ENCODE data around the gene HSF2BP. TPM values are rescaled to one million over a fixed set of nuclear protein-coding genes. Genes with fewer than 3 reads are reported as not detected.
A peak's percentile ranks its signal among the peaks of the same experiment; 100 is the strongest.

Gene HSF2BP
- polyA plus RNA-seq, 1 donor (not counting 4 experiments of a cell fraction or from before 2014, with no cell fraction given): 6.1 TPM

DNA sequence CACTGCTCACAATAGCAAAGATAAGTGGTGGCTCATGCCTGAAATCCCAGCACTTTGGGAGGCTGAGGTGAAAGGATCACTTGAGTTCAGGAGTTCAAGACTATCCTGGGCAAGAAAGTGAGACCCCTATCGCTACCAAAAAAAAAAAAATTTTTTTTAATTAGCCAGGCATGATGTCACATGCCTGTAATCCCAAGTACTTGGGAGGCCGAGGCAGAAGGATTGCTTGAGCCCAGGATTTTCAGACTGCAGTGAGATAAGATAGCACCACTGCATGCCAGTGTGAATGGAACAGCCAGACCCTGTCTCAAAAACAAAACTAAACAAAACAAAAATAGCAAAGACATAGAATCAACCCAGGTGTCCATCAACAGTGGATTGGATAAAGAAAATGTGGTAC, 50.6 kb downstream of the HSF2BP start:
- Histone ChIP-seq H2AFZ (ENCODE audit: control insufficient read depth, low read length) (no peak overlapping the region), H3K4me2 (ENCODE audit: control insufficient read depth, extremely low read depth, insufficient read depth, low read depth, low read length) (peak overlapping the region; percentile 39), H3K27me3 (ENCODE audit: control insufficient read depth, extremely low read depth, insufficient read depth, low read length) (no peaks in the 10 kb centered on the region), H3K4me1 (ENCODE audit: control insufficient read depth, extremely low read depth, insufficient read depth, low read length) (peaks cover 46% of the 10 kb centered on the region), H3K79me2 (ENCODE audit: control insufficient read depth, insufficient read depth, low read length) (no peaks in the 10 kb centered on the region), H4K20me1 (ENCODE audit: control insufficient read depth, extremely low read depth, insufficient read depth, low read length) (no peaks in the 10 kb centered on the region), H3K9me1 (ENCODE audit: control insufficient read depth, extremely low read depth, insufficient read depth, low read length) (peaks cover 2% of the 10 kb centered on the region), H3K4me3 (ENCODE audit: control insufficient read depth in 2 of 3, extremely low read depth in 1 of 3, insufficient read depth in 2 of 3, low read depth in 1 of 3, low read length in 3 of 3) (no peak overlapping the region), H3K36me3 (ENCODE audit: control insufficient read depth in 2 of 2, extremely low read depth in 1 of 2, insufficient read depth in 2 of 2, low read length in 2 of 2) (no peaks in the 10 kb centered on the region), H3K27ac (ENCODE audit: control insufficient read depth, insufficient read depth, low read length) (peak overlapping the region; percentile 82), H3K9me3 (ENCODE audit: control insufficient read depth, low read depth, low read length) (no peaks in the 10 kb centered on the region), H3K9ac (ENCODE audit: control insufficient read depth, extremely low read depth, insufficient read depth, low read length) (peak overlapping the region; percentile 18)
- DNase-seq (ENCODE audit: low read depth, low spot score) (no peak), FAIRE-seq (no peak)
- TF ChIP-seq EZH2 (IDR thresholded peaks at IDR 0.05; ENCODE audit: low read length) (no peak), CTCF (optimal IDR thresholded peaks at IDR 0.05 in 1 of 3, IDR thresholded peaks at IDR 0.05 in 1 of 3, conservative IDR thresholded peaks at IDR 0.05 in 1 of 3; ENCODE audit: extremely low read depth in 1 of 3, insufficient read depth in 2 of 3, low read length in 3 of 3) (no peak)
- dilution Hi-C loops (cut with MboI; ENCODE audit: extremely low pct_ligation_motif_present, low sequenced_read_pairs): no loop called here

- Histone ChIP-seq H2AFZ (ENCODE audit: control insufficient read depth, low read length) (no peak overlapping the region), H3K4me2 (ENCODE audit: control insufficient read depth, extremely low read depth, insufficient read depth, low read depth, low read length) (peak overlapping the region; percentile 39), H3K9me1 (ENCODE audit: control insufficient read depth, extremely low read depth, insufficient read depth, low read length) (peaks cover 2% of the 10 kb centered on the region), H3K4me1 (ENCODE audit: control insufficient read depth, extremely low read depth, insufficient read depth, low read length) (peaks cover 49% of the 10 kb centered on the region), H4K20me1 (ENCODE audit: control insufficient read depth, extremely low read depth, insufficient read depth, low read length) (no peaks in the 10 kb centered on the region), H3K27me3 (ENCODE audit: control insufficient read depth, extremely low read depth, insufficient read depth, low read length) (no peaks in the 10 kb centered on the region), H3K9me3 (ENCODE audit: control insufficient read depth, low read depth, low read length) (no peaks in the 10 kb centered on the region), H3K79me2 (ENCODE audit: control insufficient read depth, insufficient read depth, low read length) (no peaks in the 10 kb centered on the region), H3K27ac (ENCODE audit: control insufficient read depth, insufficient read depth, low read length) (peak overlapping the region; percentile 82), H3K4me3 (ENCODE audit: control insufficient read depth in 2 of 3, extremely low read depth in 1 of 3, insufficient read depth in 2 of 3, low read depth in 1 of 3, low read length in 3 of 3) (no peak overlapping the region), H3K9ac (ENCODE audit: control insufficient read depth, extremely low read depth, insufficient read depth, low read length) (peak overlapping the region; percentile 18), H3K36me3 (ENCODE audit: control insufficient read depth in 2 of 2, extremely low read depth in 1 of 2, insufficient read depth in 2 of 2, low read length in 2 of 2) (no peaks in the 10 kb centered on the region)
- no peak for TF ChIP-seq CTCF (optimal IDR thresholded peaks at IDR 0.05 in 1 of 3, IDR thresholded peaks at IDR 0.05 in 1 of 3, conservative IDR thresholded peaks at IDR 0.05 in 1 of 3; ENCODE audit: extremely low read depth in 1 of 3, insufficient read depth in 2 of 3, low read length in 3 of 3)
- FAIRE-seq (peak; percentile 43), DNase-seq (ENCODE audit: low read depth, low spot score) (no peak)
- dilution Hi-C loops (cut with MboI; ENCODE audit: extremely low pct_ligation_motif_present, low sequenced_read_pairs): no loop called here
These were observed 51.1 kb downstream of the HSF2BP start for GRCh38 chr21:43608225-43608624.
